HCT116 (cell line): Measurements from ENCODE around the gene HYKK. TPM values are rescaled to one million over a fixed set of nuclear protein-coding genes. Genes with fewer than 3 reads are reported as not detected.
"Not testable (repeated sequence)": the region's sequence is repeated elsewhere in the genome, so short reads cannot be mapped to it uniquely, and the experiment has no call there.

Experiments
- ATAC-seq: fragments of 200-7000 bp; cut with Tn5 transposase; 2 replicates; pipeline ENCODE4 v1.9.1; 2020; ENCODE audit warnings: mild to moderate bottlenecking, moderate library complexity
- BruUV-seq: library from RNA; stranded (reverse); fragments of 400-500 nt; replicated peaks from 2 replicates; lab custom pipeline; 2021; lab: Mats Ljungman, UMichigan
- CTCF ChIA-PET: fragments of 300-600 bp; sonication (Branson Sonifier 250); formaldehyde crosslinking; loops from one replicate; lab custom pipeline; 2021; ENCODE audit warnings: antibody characterized with exemption; lab: Charles Lee
- POLR2A ChIA-PET: fragments of 300-600, 350-600 bp; sonication (Branson Sonifier 250); formaldehyde crosslinking; loops from one replicate; lab custom pipeline; 2021; ENCODE audit warnings: antibody characterized with exemption; lab: Charles Lee
- RAD21 ChIA-PET, 2 experiments: fragments of 300-600 bp; sonication (Branson Sonifier 250); formaldehyde crosslinking; loops; one replicate each; lab custom pipeline; 2023; ENCODE audit warnings: low total read pairs in 2 of 2; ENCODE audit not compliant: uncharacterized antibody in 2 of 2, unreplicated experiment in 2 of 2, low non-redundant PET in 1 of 2; lab: Charles Lee
- DNase-seq: peaks from one replicate; pipeline ENCODE4 v3.0.0-alpha.2; 2010; ENCODE audit warnings: low read depth, low spot score
- H2AFZ ChIP-seq: fragments of 200-600 bp; shearing (Covaris generic), sonication (generic); 2 replicates; pipeline ENCODE4 v1.6.1; 2017; ENCODE audit warnings: low read depth, mixed run types, mixed read lengths, antibody characterized with exemption, low read length; ENCODE audit not compliant: poor library complexity, severe bottlenecking
- H3K27ac ChIP-seq: 2 replicates; pipeline ENCODE4 v1.5.1; 2012; ENCODE audit warnings: low read depth, low read length
- H3K27me3 ChIP-seq: fragments of 200-600 bp; sonication (generic); 2 replicates; pipeline ENCODE4 v1.6.1; 2016; ENCODE audit warnings: mixed run types, low read length, mixed read lengths; ENCODE audit not compliant: insufficient read depth
- H3K36me3 ChIP-seq, 2 experiments: fragments of 200-500 bp in 1 of 2; fragments of 200-600 bp in 1 of 2; sonication (Bioruptor generic) in 1 of 2; sonication (generic) in 1 of 2; 2 replicates each; pipeline versions ENCODE4 v1.5.1 to v1.6.1; 2014 to 2016; ENCODE audit warnings: low read length in 2 of 2, inconsistent platforms in 1 of 2, mixed read lengths in 1 of 2, mixed run types in 1 of 2; ENCODE audit not compliant: insufficient read depth in 2 of 2, control insufficient read depth in 1 of 2
- H3K4me1 ChIP-seq, 2 experiments: fragments of 200-600 bp in 1 of 2; sonication (generic) in 1 of 2; 2 replicates each; pipeline versions ENCODE4 v1.5.1 to v1.6.1; 2012 to 2017; ENCODE audit warnings: low read length in 2 of 2, inconsistent platforms in 1 of 2, mild to moderate bottlenecking in 1 of 2, mixed read lengths in 1 of 2, mixed run types in 1 of 2, moderate library complexity in 1 of 2; ENCODE audit not compliant: insufficient read depth in 2 of 2, control insufficient read depth in 1 of 2
- H3K4me2 ChIP-seq: fragments of 200-600 bp; sonication (generic); 2 replicates; pipeline ENCODE4 v1.6.1; 2017; ENCODE audit warnings: mixed run types, low read length, mixed read lengths
- H3K4me3 ChIP-seq, 2 experiments: fragments of 200-600 bp in 1 of 2; sonication (generic) in 1 of 2; replicated peaks in 1 of 2; 2 replicates each; pipeline ENCODE4 v1.5.1; 2011 to 2016; ENCODE audit warnings: low read length in 2 of 2, control low read depth in 1 of 2, low read depth in 1 of 2, mild to moderate bottlenecking in 1 of 2, mixed read lengths in 1 of 2, mixed run types in 1 of 2
- H3K79me2 ChIP-seq: fragments of 200-600 bp; sonication (generic); 2 replicates; pipeline ENCODE4 v1.6.1; 2017; ENCODE audit warnings: mild to moderate bottlenecking, mixed run types, low read length, moderate library complexity, mixed read lengths; ENCODE audit not compliant: insufficient read depth
- H3K9ac ChIP-seq: fragments of 200-600 bp; sonication (generic); 2 replicates; pipeline ENCODE4 v1.6.1; 2016; ENCODE audit warnings: low read length, mixed read lengths
- H3K9me2 ChIP-seq: fragments of 200-600 bp; sonication (generic), shearing (Covaris generic); 2 replicates; pipeline ENCODE4 v1.6.1; 2017; ENCODE audit warnings: mixed run types, mild to moderate bottlenecking, moderate library complexity; ENCODE audit not compliant: insufficient read depth
- H3K9me3 ChIP-seq, 2 experiments: fragments of 200-500 bp in 1 of 2; fragments of 200-600 bp in 1 of 2; sonication (Bioruptor generic) in 1 of 2; sonication (generic) in 1 of 2; 2 replicates each; pipeline ENCODE4 v1.6.1; 2014 to 2017; ENCODE audit warnings: low read length in 2 of 2, mixed read lengths in 2 of 2, inconsistent platforms in 1 of 2, low read depth in 1 of 2, mild to moderate bottlenecking in 1 of 2, mixed run types in 1 of 2, moderate library complexity in 1 of 2; ENCODE audit not compliant: control insufficient read depth in 1 of 2, insufficient read depth in 1 of 2
- H4K20me1 ChIP-seq: fragments of 200-600 bp; sonication (generic), shearing (Covaris generic); 2 replicates; pipeline ENCODE4 v1.6.1; 2017; ENCODE audit warnings: mixed run types, mild to moderate bottlenecking, moderate library complexity; ENCODE audit not compliant: insufficient read depth
- EGR1 ChIP-seq: IDR thresholded peaks from 2 replicates; pipeline ENCODE4 v1.6.1; 2012; ENCODE audit warnings: low read depth
- ELF1 ChIP-seq: IDR thresholded peaks from 2 replicates; pipeline ENCODE4 v1.6.1; 2012; ENCODE audit warnings: low read depth, borderline replicate concordance
- FOSL1 ChIP-seq: IDR thresholded peaks from 2 replicates; pipeline ENCODE4 v1.6.1; 2012; ENCODE audit warnings: low read depth
- POLR2A ChIP-seq: IDR thresholded peaks from 2 replicates; pipeline ENCODE4 v1.7.0; 2011; ENCODE audit warnings: borderline replicate concordance; ENCODE audit not compliant: insufficient read depth, insufficient read length; ENCODE audit errors: extremely low read depth
- POLR2AphosphoS5 ChIP-seq: IDR thresholded peaks from 2 replicates; pipeline ENCODE4 v1.6.1; 2011; ENCODE audit warnings: mild to moderate bottlenecking, low read depth, low read length, moderate library complexity
- RAD21 ChIP-seq: IDR thresholded peaks from 2 replicates; pipeline ENCODE4 v1.6.1; 2012; ENCODE audit warnings: low read depth, mild to moderate bottlenecking
- SIN3A ChIP-seq: IDR thresholded peaks from 2 replicates; pipeline ENCODE4 v1.6.1; 2012; ENCODE audit warnings: low read depth
- YY1 ChIP-seq: IDR thresholded peaks from 2 replicates; pipeline ENCODE4 v1.6.1; 2011; ENCODE audit warnings: low read length, low read depth, moderate library complexity, mild to moderate bottlenecking; ENCODE audit not compliant: insufficient replicate concordance; ENCODE audit errors: extremely low read depth
- ZBTB33 ChIP-seq: IDR thresholded peaks from 2 replicates; pipeline ENCODE4 v1.6.1; 2011; ENCODE audit warnings: mild to moderate bottlenecking, low read length, moderate library complexity; ENCODE audit not compliant: insufficient replicate concordance; ENCODE audit errors: extremely low read depth
- ZFX ChIP-seq: fragments of 450-650 bp; IDR thresholded peaks from 2 replicates; pipeline ENCODE4 v1.6.1; 2017
- intact Hi-C: fragments of 100-400 bp; cut with micrococcal nuclease; formaldehyde crosslinking; loops from 2 replicates; pipeline ENCODE4 v1.10.0; 2022
- total RNA-seq: library from RNA; stranded (reverse); gene quantifications from one replicate; pipeline ENCODE4 v1.2.1, GENCODE V29; 2021; ENCODE audit not compliant: unreplicated experiment
- TF ChIP-seq, protein P1 (sequence below): IDR thresholded peaks from 2 replicates; pipeline ENCODE4 v1.6.1; 2012

HYKK gene
- total RNA-seq, 1 experiment from 2014 or later, result 6.2 TPM

DNA sequence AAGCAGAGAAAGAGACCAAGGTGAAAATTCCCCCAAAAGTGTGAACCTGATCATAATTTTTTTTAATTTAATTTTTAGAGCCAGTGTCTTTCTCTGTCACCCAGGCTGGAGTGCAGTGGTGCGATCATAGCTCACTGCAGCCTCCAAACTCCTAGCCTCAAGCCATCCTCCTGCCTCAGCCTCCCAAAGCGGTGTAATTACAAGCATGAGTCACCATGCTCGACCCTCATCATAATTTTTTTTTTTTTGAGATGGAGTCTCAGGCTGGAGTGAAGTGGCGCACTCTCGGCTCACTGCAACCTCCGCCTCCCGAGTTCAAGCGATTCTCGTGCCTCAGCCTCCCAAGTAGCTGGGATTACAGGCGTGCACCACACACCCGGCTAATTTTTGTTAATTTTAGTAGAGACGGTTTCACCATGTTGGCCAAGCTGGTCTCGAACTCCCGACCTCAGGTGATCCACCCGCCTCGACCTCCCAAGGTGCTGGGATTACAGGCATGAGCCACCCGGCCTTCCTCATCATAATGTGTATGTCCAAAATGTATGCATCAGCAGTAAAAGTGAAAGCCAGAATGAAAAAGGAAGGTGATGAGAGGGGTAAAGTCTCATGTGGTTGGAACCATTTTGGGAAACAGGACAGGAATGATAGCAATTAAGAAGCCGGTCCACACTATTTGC, 32.2 kb downstream of the HYKK start:
- Histone ChIP-seq H3K36me3 (peaks cover 21 to 28% of the 10 kb centered on the region in 2 experiments), H3K79me2 (peaks cover 43% of the 10 kb centered on the region), H3K4me1 (peaks cover 5 to 14% of the 10 kb centered on the region in 2 experiments; a peak in 3 of 4 replicates), H3K27ac (peak overlapping the region; percentile 86), H3K4me2 (peak overlapping the region; percentile 95), H2AFZ (peak overlapping the region; percentile 13), H3K9ac (peak overlapping the region; percentile 93), H3K4me3 (peak overlapping the region; percentile 84 to 91)
- DNase-seq, H3K9me3 ChIP-seq, RAD21 ChIA-PET, ATAC-seq, H3K9me2 ChIP-seq, H3K27me3 ChIP-seq, H4K20me1 ChIP-seq: not testable (repeated sequence)
- TSS peak; percentile 91 for BruUV-seq
- intact Hi-C loops, result loop anchor here (5.0 kb wide), 1 partner anchor 32 kb away; the partner anchor contains the start of gene HYKK
- CTCF ChIA-PET, result interaction anchor here (1.1 kb wide), 1 partner anchor 26 kb away, joined by 4 read pairs; the partner anchor contains the start of gene CHRNA5
- POLR2A ChIA-PET, result interaction anchor here (0.5 to 2.4 kb wide), 5 partner anchors 9 to 275 kb away, joined by 3 to 12 read pairs (median 5); partner anchors contain the start of genes CHRNA5, DNAJA4 and SKIC8

DNA sequence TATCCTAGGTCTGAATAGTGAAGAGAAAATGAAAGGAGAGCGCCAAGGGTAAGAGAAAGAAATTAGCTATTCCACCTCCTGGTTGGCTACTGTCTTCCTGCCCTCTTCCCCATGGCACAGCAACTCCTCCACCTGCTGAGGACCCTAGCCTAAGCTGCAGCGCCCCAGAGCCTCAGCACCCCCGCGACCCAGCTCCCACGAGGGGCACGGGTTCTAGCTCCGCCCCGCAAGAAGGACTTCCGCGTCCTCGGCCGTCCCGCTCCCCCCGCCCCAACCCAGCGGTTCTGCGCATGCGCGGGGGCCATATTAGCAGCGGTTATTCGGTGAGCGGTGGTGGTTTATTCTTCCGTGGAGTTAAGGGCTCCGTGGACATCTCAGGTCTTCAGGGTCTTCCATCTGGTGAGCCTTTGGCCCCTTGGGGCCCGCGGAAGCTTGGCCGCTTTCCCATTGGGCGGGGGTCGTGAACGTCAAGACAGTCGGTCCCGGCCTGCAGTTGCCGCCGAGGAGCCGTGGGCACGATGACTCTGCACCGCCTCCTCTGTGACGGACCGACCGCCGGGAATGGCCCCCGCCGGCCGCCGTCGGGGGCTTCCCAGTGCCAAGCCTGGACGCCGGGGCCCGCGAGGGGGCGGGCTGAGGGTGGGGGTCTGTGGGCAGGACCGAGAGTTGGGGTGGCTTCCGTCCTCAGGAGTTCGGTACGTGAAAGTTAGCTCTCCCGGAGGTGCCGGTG, 32.9 kb downstream of the HYKK start, which contains the start of gene PSMA4:
Gene PSMA4 (plus strand): TSS at position 304 of the 730 bp plus-strand sequence. CDS start 1,484 bp downstream, outside the sequence.
- H4K20me1 ChIP-seq, result no peaks in the 10 kb centered on the region
- ATAC-seq (peak; percentile 88), DNase-seq (peak; percentile 48)
- peaks cover 46% of the 10 kb centered on the region for H3K79me2 ChIP-seq
- TF ChIP-seq ZBTB33 (no peak), SIN3A (peak; percentile 76), FOSL1 (no peak), YY1 (peak; percentile 90), ELF1 (peak; percentile 90), EGR1 (0 out of 2 replicates have a peak, but pooled peaks have one; percentile 45), RAD21 (no peak), POLR2A (peak; percentile 55), ZFX (peak; percentile 51; the same call in 1 of the 2 replicates), POLR2AphosphoS5 (peak; percentile 97)
- TF ChIP-seq, protein P1, sequence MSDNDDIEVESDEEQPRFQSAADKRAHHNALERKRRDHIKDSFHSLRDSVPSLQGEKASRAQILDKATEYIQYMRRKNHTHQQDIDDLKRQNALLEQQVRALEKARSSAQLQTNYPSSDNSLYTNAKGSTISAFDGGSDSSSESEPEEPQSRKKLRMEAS, result peak; percentile 86
- ChIA-PET POLR2A (interaction anchor here (0.5 to 2.4 kb wide), 6 partner anchors 9 to 276 kb away, joined by 3 to 12 read pairs (median 4); partner anchors contain the start of genes CHRNA5, DNAJA4 and SKIC8), RAD21 (no interaction called here), CTCF (interaction anchor here (1.1 kb wide), 1 partner anchor 25 kb away, joined by 4 read pairs; the partner anchor contains the start of gene CHRNA5)
- no peaks in the 10 kb centered on the region for H3K27me3 ChIP-seq
- no peaks in the 10 kb centered on the region for H3K9me3 ChIP-seq
- H3K4me3 ChIP-seq, result peak within 1 kb of the TSS; percentile 84 to 91
- peak within 1 kb of the TSS; percentile 86 for H3K27ac ChIP-seq
- peak within 1 kb of the TSS; percentile 93 for H3K9ac ChIP-seq
- peak within 1 kb of the TSS; percentile 13 for H2AFZ ChIP-seq
- no TSS peak for BruUV-seq
- no peaks in the 10 kb centered on the region for H3K9me2 ChIP-seq
- peak within 1 kb of the TSS; percentile 95 for H3K4me2 ChIP-seq
- H3K36me3 ChIP-seq, result peaks cover 28 to 35% of the 10 kb centered on the region in 2 experiments
- peaks cover 5 to 14% of the 10 kb centered on the region in 2 experiments; a peak in 3 of 4 replicates for H3K4me1 ChIP-seq
- intact Hi-C loops, result loop anchor here (5.0 kb wide), 1 partner anchor 33 kb away; the partner anchor contains the start of gene HYKK
